H1 (cell line): Measurements from ENCODE around the gene ZC2HC1C. TPM values are rescaled to one million over a fixed set of nuclear protein-coding genes. Genes with fewer than 3 reads are reported as not detected.

ENCODE experiments used
- CTCF ChIA-PET: fragments of 300-600 bp; sonication (Branson Sonifier 250); formaldehyde crosslinking; loops from one replicate; lab custom pipeline; 2021; ENCODE audit not compliant: partially characterized antibody; lab: Charles Lee
- POLR2A ChIA-PET: fragments of 300-600 bp; sonication (Branson Sonifier 250); formaldehyde crosslinking; loops from one replicate; lab custom pipeline; 2021; ENCODE audit warnings: inconsistent platforms; ENCODE audit not compliant: partially characterized antibody; lab: Charles Lee
- DNase-seq, 2 experiments: peaks; one replicate each; pipeline versions ENCODE4 v3.0.0 to v3.0.0-alpha.2; 2010 to 2022; ENCODE audit warnings: low spot score in 2 of 2, low read depth in 1 of 2, mixed read lengths in 1 of 2
- FAIRE-seq: peaks from 2 replicates; lab custom pipeline; 2011; peaks lifted over from hg19 to GRCh38; lab: Jason Lieb, UNC
- H2AFZ ChIP-seq: 2 replicates; pipeline ENCODE4 v1.8.1; 2012; ENCODE audit warnings: low read length, inconsistent platforms
- H2AK5ac ChIP-seq: 2 replicates; pipeline ENCODE4 v1.6.1; 2013; ENCODE audit warnings: low read depth, low read length
- H2BK120ac ChIP-seq: replicated peaks from 2 replicates; pipeline ENCODE3; 2013; ENCODE audit warnings: low read depth, low read length, inconsistent platforms
- H2BK12ac ChIP-seq: 2 replicates; pipeline ENCODE4 v1.6.1; 2013; ENCODE audit warnings: low read depth, low read length
- H2BK15ac ChIP-seq: 2 replicates; pipeline ENCODE4 v1.6.1; 2013; ENCODE audit warnings: low read length
- H2BK20ac ChIP-seq: 2 replicates; pipeline ENCODE4 v1.6.1; 2013; ENCODE audit warnings: low read length
- H2BK5ac ChIP-seq: 2 replicates; pipeline ENCODE4 v1.6.1; 2013; ENCODE audit warnings: low read depth, low read length
- H3K14ac ChIP-seq: 2 replicates; pipeline ENCODE4 v1.6.1; 2013; ENCODE audit warnings: inconsistent platforms; ENCODE audit not compliant: insufficient read length
- H3K18ac ChIP-seq: 2 replicates; pipeline ENCODE4 v1.6.1; 2013; ENCODE audit warnings: low read length; ENCODE audit errors: extremely low read depth
- H3K23ac ChIP-seq: 2 replicates; pipeline ENCODE4 v1.6.1; 2013; ENCODE audit warnings: inconsistent platforms; ENCODE audit not compliant: insufficient read length
- H3K23me2 ChIP-seq: 2 replicates; pipeline ENCODE4 v1.6.1; 2013; ENCODE audit warnings: low read depth, low read length
- H3K27ac ChIP-seq: 2 replicates; pipeline ENCODE4 v1.6.1; 2011; ENCODE audit warnings: low read depth, low read length, inconsistent platforms
- H3K27me3 ChIP-seq, 4 experiments: replicated peaks in 1 of 4; 1 replicate in 1 of 4; 2 replicates in 3 of 4; pipeline versions ENCODE4 v1.6.1 to v1.8.1; 2011 to 2013; ENCODE audit warnings: low read length in 3 of 4, mild to moderate bottlenecking in 3 of 4, inconsistent platforms in 2 of 4, mixed read lengths in 2 of 4, moderate library complexity in 1 of 4; ENCODE audit not compliant: control insufficient read depth in 3 of 4, insufficient read depth in 3 of 4; ENCODE audit errors: extremely low read depth in 1 of 4
- H3K36me3 ChIP-seq, 4 experiments: 2 replicates each; pipeline versions ENCODE4 v1.6.1 to v1.8.1; 2011 to 2013; ENCODE audit warnings: mild to moderate bottlenecking in 4 of 4, low read length in 3 of 4, moderate library complexity in 2 of 4, control low read depth in 1 of 4, inconsistent platforms in 1 of 4; ENCODE audit not compliant: insufficient read depth in 4 of 4, control insufficient read depth in 2 of 4
- H3K4ac ChIP-seq: replicated peaks from 2 replicates; pipeline ENCODE3; 2013; ENCODE audit warnings: low read length, low read depth, mixed read lengths, inconsistent platforms; ENCODE audit not compliant: insufficient read length
- H3K4me1 ChIP-seq, 4 experiments: replicated peaks in 1 of 4; 1 replicate in 1 of 4; 2 replicates in 3 of 4; pipeline versions ENCODE4 v1.6.1 to v1.8.1; 2011 to 2013; ENCODE audit warnings: low read length in 3 of 4, inconsistent platforms in 2 of 4, mixed read lengths in 1 of 4; ENCODE audit not compliant: insufficient read depth in 4 of 4, control insufficient read depth in 3 of 4
- H3K4me2 ChIP-seq, 2 experiments: 2 replicates each; pipeline versions ENCODE4 v1.6.1 to v1.8.1; 2011 to 2013; ENCODE audit warnings: low read depth in 2 of 2, low read length in 2 of 2, control low read depth in 1 of 2, inconsistent platforms in 1 of 2, mild to moderate bottlenecking in 1 of 2; ENCODE audit not compliant: insufficient read depth in 1 of 2
- H3K4me3 ChIP-seq, 4 experiments: fragments of 200-600, 300-600 bp in 1 of 4; sonication (generic), shearing (Covaris generic), sonication (Bioruptor Twin) in 1 of 4; 2 replicates each; pipeline versions ENCODE4 v1.5.1 to v1.8.1; 2011 to 2016; ENCODE audit warnings: low read length in 4 of 4, low read depth in 3 of 4, control low read depth in 2 of 4, inconsistent platforms in 2 of 4, mild to moderate bottlenecking in 2 of 4, mixed read lengths in 1 of 4, moderate library complexity in 1 of 4; ENCODE audit not compliant: insufficient read depth in 2 of 4; ENCODE audit errors: extremely low read depth in 1 of 4
- H3K56ac ChIP-seq: replicated peaks from 2 replicates; pipeline ENCODE3; 2013; ENCODE audit warnings: low read depth, mild to moderate bottlenecking, mixed read lengths, low read length, inconsistent platforms; ENCODE audit not compliant: insufficient read length
- H3K79me1 ChIP-seq: 2 replicates; pipeline ENCODE4 v1.6.1; 2013; ENCODE audit warnings: low read depth, low read length, control low read depth
- H3K79me2 ChIP-seq, 2 experiments: 2 replicates each; pipeline versions ENCODE4 v1.6.1 to v1.8.1; 2012 to 2013; ENCODE audit warnings: low read length in 2 of 2, mild to moderate bottlenecking in 2 of 2, inconsistent platforms in 1 of 2; ENCODE audit not compliant: insufficient read depth in 2 of 2, control insufficient read depth in 1 of 2
- H3K9ac ChIP-seq, 4 experiments: replicated peaks in 1 of 4; 1 replicate in 1 of 4; 2 replicates in 3 of 4; pipeline versions ENCODE4 v1.6.1 to v1.8.1; 2011 to 2013; ENCODE audit warnings: low read depth in 3 of 4, low read length in 3 of 4, control low read depth in 2 of 4, mild to moderate bottlenecking in 2 of 4, moderate library complexity in 2 of 4, inconsistent platforms in 1 of 4; ENCODE audit errors: extremely low read depth in 1 of 4
- H3K9me3 ChIP-seq, 2 experiments: 2 replicates each; pipeline versions ENCODE4 v1.6.1 to v1.8.1; 2012 to 2013; ENCODE audit warnings: mild to moderate bottlenecking in 2 of 2, moderate library complexity in 2 of 2, control low read depth in 1 of 2, inconsistent platforms in 1 of 2, low read depth in 1 of 2, low read length in 1 of 2, mixed read lengths in 1 of 2; ENCODE audit not compliant: insufficient read depth in 2 of 2
- H4K20me1 ChIP-seq, 2 experiments: replicated peaks in 1 of 2; 2 replicates each; pipeline versions ENCODE3 to v1.8.1; 2011 to 2013; ENCODE audit warnings: inconsistent platforms in 2 of 2, low read length in 2 of 2, mild to moderate bottlenecking in 1 of 2; ENCODE audit not compliant: insufficient read depth in 2 of 2, control insufficient read depth in 1 of 2
- H4K5ac ChIP-seq: 2 replicates; pipeline ENCODE4 v1.6.1; 2013; ENCODE audit warnings: low read length, low read depth, mixed read lengths, inconsistent platforms; ENCODE audit not compliant: insufficient read length
- H4K8ac ChIP-seq: 2 replicates; pipeline ENCODE4 v1.8.0; 2013; ENCODE audit warnings: mild to moderate bottlenecking, moderate library complexity, low read length, inconsistent platforms; ENCODE audit not compliant: insufficient read depth; ENCODE audit errors: extremely low read depth
- H4K91ac ChIP-seq: replicated peaks from 2 replicates; pipeline ENCODE3; 2013; ENCODE audit warnings: low read length, mixed read lengths, inconsistent platforms; ENCODE audit not compliant: insufficient read length
- CEBPB ChIP-seq: IDR thresholded peaks from 2 replicates; pipeline ENCODE4 v1.6.1; 2012; ENCODE audit warnings: low read depth, low read length
- SAP30 ChIP-seq: fragments of 300-600 bp; sonication (generic); IDR thresholded peaks from 2 replicates; pipeline ENCODE4 v1.7.1; 2012; ENCODE audit warnings: low read length, moderate library complexity, mild to moderate bottlenecking, inconsistent platforms; ENCODE audit not compliant: insufficient read depth, insufficient replicate concordance
- WGBS, 2 experiments: shearing (Covaris generic) in 1 of 2; methylation state at CpG; one replicate each; pipeline versions ENCODE4 v1.1.6 to v1.1.7; 2013 to 2015; ENCODE audit warnings: low lambda C conversion rate in 2 of 2, mixed read lengths in 2 of 2, inconsistent platforms in 1 of 2, low coverage in 1 of 2, missing lambda C conversion rate in 1 of 2; ENCODE audit not compliant: insufficient replicate concordance in 2 of 2, insufficient coverage in 1 of 2, insufficient read length in 1 of 2; ENCODE audit errors: extremely low coverage in 1 of 2, missing lambda C conversion rate in 1 of 2; 5-methylcytosine and 5-hydroxymethylcytosine counted together
- polyA plus RNA-seq, 7 experiments: library from polyadenylated mRNA; depleted of rRNA in 3 of 7; stranded (reverse) in 5 of 7; unstranded in 2 of 7; fragments of >200 nt in 5 of 7; fragments of 200-250 nt in 2 of 7; gene quantifications; 1 replicate in 5 of 7; 2 replicates in 1 of 7; 4 replicates in 1 of 7; pipeline versions ENCODE4 v1.2.1 to v1.2.3, GENCODE V29; 2011 to 2013; ENCODE audit warnings: missing spikeins in 2 of 7, mixed read lengths in 2 of 7
- total RNA-seq: library from RNA; stranded (reverse); fragmentation: NEBNext Ultra II Directional; extraction: Animal tissue kit (Norgen Biotek cat#: 25700); gene quantifications from 2 replicates; pipeline ENCODE4 v1.2.1, GENCODE V29; 2021

ZC2HC1C gene
- total and polyA plus RNA-seq, 2 of the 8 experiments (the other 6 are each of a cell fraction or from before 2014, with no cell fraction given): 0.57 to 1.2 TPM

DNA sequence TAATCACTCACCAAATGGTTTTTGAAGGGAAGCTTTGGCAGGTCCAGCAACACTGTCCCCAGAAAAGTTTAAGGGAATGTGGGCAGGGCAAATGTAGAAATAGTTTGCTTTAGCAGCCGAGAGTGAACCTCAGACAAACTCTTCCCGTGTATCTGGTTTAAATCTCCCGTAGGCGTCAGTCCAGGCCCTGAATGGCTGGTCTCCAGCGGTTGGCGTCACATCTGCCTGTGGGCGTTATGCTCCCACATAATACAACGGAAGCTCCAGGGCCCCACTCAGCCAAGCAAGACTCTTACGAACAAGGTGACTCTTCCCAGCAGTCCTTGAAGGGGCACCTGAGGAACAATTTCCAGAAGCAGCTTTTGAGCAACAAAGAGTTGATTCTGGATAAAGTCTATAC, 942 bp downstream of the ZC2HC1C start:
- Histone ChIP-seq H4K5ac (no peak overlapping the region), H3K9ac (no peak overlapping the region; a peak in 1 of 7 replicates), H3K14ac (no peak overlapping the region), H3K23me2 (peaks cover 5% of the 10 kb centered on the region), H2BK15ac (no peak overlapping the region), H2BK120ac (no peak overlapping the region), H2BK20ac (no peak overlapping the region), H3K18ac (no peak overlapping the region), H3K79me2 (peaks cover 0 to 11% of the 10 kb centered on the region in 2 experiments; a peak in 2 of 4 replicates), H3K56ac (no peak overlapping the region), H3K4ac (no peak overlapping the region), H2AK5ac (no peak overlapping the region), H3K4me1 (peaks cover 0 to 3% (median under 1%) of the 10 kb centered on the region in 4 experiments; a peak in 2 of 7 replicates), H3K4me2 (peak overlapping the region; percentile 60 to 83; a peak in 2 of 4 replicates), H3K23ac (no peak overlapping the region), H3K36me3 (no peaks in the 10 kb centered on the region), H3K4me3 (peak overlapping the region in 2 of 4 experiments; percentile 70 to 80; a peak in 3 of 8 replicates), H2BK12ac (no peak overlapping the region), H4K20me1 (no peaks in the 10 kb centered on the region), H4K8ac (no peak overlapping the region), H3K27ac (no peak overlapping the region), H3K79me1 (peaks cover 2% of the 10 kb centered on the region), H2BK5ac (no peak overlapping the region), H4K91ac (no peak overlapping the region), H2AFZ (0 out of 2 replicates have a peak overlapping the region, but pooled peaks have one; percentile 9), H3K9me3 (no peaks in the 10 kb centered on the region), H3K27me3 (no peaks in the 10 kb centered on the region)
- ChIA-PET CTCF (interaction anchor here (0.9 to 5.6 kb wide), 4 partner anchors 8 to 90 kb away, joined by 3 to 39 read pairs (median 8); no protein-coding TSS in a partner anchor), POLR2A (interaction anchor here (0.9 to 3.3 kb wide), 7 partner anchors 9 to 137 kb away, joined by 3 to 22 read pairs (median 4); partner anchors contain the start of gene NEK9)
- DNase-seq (no peak), FAIRE-seq (no peak)
- WGBS, 2 experiments: 86% methylated on average over 9 of the region's 9 CpGs; no CpG with 5 or more reads in 1 of the 2 experiments
- TF ChIP-seq SAP30: no peak
- no peak for TF ChIP-seq CEBPB
